ENCODE results near the gene ARSI. TPM values are rescaled to one million over a fixed set of nuclear protein-coding genes. Genes with fewer than 3 reads are reported as not detected.

ARSI gene
- total RNA-seq, 2 donors from 2014 or later: 2.4 to 2.7 TPM

DNA sequence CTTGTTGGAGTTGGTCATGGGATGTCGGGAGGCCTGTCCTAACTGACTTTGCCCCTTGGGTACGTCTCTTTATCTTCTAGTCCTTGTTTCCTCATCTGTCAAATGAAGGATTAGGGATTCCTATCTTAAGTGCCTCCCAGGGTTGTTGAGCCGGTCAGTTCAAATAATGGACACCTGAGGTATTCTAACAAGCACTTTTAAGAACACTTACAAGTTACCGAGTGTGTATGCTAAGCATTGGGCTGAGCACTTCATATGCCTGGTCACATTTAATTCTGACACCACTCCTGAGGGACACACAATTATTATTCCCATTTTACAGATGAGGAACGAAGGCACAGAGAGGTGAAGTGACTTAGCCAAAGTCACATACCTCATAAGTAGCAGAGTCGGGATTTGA, 50.2 kb downstream of the ARSI start:
- TF ChIP-seq, protein P1, sequence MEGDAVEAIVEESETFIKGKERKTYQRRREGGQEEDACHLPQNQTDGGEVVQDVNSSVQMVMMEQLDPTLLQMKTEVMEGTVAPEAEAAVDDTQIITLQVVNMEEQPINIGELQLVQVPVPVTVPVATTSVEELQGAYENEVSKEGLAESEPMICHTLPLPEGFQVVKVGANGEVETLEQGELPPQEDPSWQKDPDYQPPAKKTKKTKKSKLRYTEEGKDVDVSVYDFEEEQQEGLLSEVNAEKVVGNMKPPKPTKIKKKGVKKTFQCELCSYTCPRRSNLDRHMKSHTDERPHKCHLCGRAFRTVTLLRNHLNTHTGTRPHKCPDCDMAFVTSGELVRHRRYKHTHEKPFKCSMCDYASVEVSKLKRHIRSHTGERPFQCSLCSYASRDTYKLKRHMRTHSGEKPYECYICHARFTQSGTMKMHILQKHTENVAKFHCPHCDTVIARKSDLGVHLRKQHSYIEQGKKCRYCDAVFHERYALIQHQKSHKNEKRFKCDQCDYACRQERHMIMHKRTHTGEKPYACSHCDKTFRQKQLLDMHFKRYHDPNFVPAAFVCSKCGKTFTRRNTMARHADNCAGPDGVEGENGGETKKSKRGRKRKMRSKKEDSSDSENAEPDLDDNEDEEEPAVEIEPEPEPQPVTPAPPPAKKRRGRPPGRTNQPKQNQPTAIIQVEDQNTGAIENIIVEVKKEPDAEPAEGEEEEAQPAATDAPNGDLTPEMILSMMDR (conservative IDR thresholded peaks at IDR 0.05): no peak
- WGBS, 2 experiments (ENCODE audit: insufficient coverage in 1 of 2, insufficient read length in 1 of 2): 86 to 94% methylated on average over 6 of the region's 6 CpGs
- Mint-ChIP-seq H3K36me3 (ENCODE audit: low read depth) (no peaks in the 10 kb centered on the region), H3K4me3 (no peak overlapping the region), H3K9me3 (no peaks in the 10 kb centered on the region), H3K4me1 (peaks cover 11% of the 10 kb centered on the region), H3K27ac (no peak overlapping the region), H3K27me3 (ENCODE audit: insufficient read depth) (peaks cover 2% of the 10 kb centered on the region)
- Histone ChIP-seq H3K4me1 (ENCODE audit: control insufficient read depth, insufficient read depth, low read length) (peaks cover 16% of the 10 kb centered on the region), H3K9me3 (ENCODE audit: control insufficient read depth, low read length) (no peaks in the 10 kb centered on the region), H3K27me3 (ENCODE audit: control insufficient read depth, insufficient read depth, low read length, poor library complexity, severe bottlenecking) (no peaks in the 10 kb centered on the region), H3K27ac (ENCODE audit: low read depth, low read length) (no peak overlapping the region), H3K9ac (ENCODE audit: extremely low read depth, low read length, poor library complexity, severe bottlenecking) (no peak overlapping the region), H3K4me3 (ENCODE audit: low read length) (no peak overlapping the region), H3K36me3 (ENCODE audit: control insufficient read depth, insufficient read depth, low read length) (no peaks in the 10 kb centered on the region)
- DNase-seq: no peak

DNA sequence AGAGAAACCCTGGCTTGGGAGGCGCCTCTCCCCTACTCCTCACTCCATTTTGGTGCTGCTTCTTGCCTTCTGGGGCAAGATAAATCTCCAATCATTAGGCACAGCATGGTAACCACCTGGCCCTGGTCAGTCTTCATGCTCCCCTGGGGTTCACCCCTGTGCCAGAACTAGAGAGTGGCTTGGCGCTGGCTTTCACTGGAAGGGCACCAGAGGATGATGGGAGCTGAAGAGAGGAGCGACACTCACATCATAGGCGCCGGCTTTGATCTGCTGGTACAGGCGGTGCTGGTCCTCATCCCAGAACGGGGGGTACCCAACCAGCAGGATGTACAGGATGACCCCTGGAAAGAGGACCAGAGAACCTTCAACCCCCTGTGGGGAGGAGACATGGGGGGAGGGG, 51.2 kb downstream of the ARSI start:
- Mint-ChIP-seq H3K4me3 (no peak overlapping the region), H3K36me3 (ENCODE audit: low read depth) (no peaks in the 10 kb centered on the region), H3K27ac (no peak overlapping the region), H3K4me1 (peaks cover 11% of the 10 kb centered on the region), H3K9me3 (no peaks in the 10 kb centered on the region), H3K27me3 (ENCODE audit: insufficient read depth) (peaks cover 2% of the 10 kb centered on the region)
- WGBS, 2 experiments (ENCODE audit: insufficient coverage in 1 of 2, insufficient read length in 1 of 2): 96 to 100% methylated on average over 1 to 7 of the region's 7 CpGs
- Histone ChIP-seq H3K27ac (ENCODE audit: low read depth, low read length) (no peak overlapping the region), H3K27me3 (ENCODE audit: control insufficient read depth, insufficient read depth, low read length, poor library complexity, severe bottlenecking) (no peaks in the 10 kb centered on the region), H3K9ac (ENCODE audit: extremely low read depth, low read length, poor library complexity, severe bottlenecking) (no peak overlapping the region), H3K4me3 (ENCODE audit: low read length) (no peak overlapping the region), H3K9me3 (ENCODE audit: control insufficient read depth, low read length) (no peaks in the 10 kb centered on the region), H3K36me3 (ENCODE audit: control insufficient read depth, insufficient read depth, low read length) (no peaks in the 10 kb centered on the region), H3K4me1 (ENCODE audit: control insufficient read depth, insufficient read depth, low read length) (peaks cover 16% of the 10 kb centered on the region)
- TF ChIP-seq, protein P1 (conservative IDR thresholded peaks at IDR 0.05): no peak
- DNase-seq: no peak

DNA sequence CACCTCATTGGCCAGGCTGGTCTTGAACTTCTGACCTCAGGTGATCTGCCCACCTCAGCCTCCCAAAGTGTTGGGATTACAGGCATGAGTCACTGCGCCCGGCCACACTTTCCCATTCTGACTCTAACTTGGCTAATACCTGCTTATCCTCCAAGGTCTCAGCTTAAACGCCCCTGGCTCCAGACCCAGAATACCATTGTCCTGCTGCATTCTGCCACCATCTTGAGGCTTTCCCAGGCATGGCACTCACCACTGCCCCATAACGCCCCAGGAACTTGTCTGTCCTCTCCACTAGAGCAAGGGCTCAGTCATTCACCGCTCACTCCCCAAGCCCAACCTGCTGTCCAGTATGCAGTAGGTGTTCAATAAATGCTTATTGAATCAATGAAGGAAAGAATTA, 53.0 kb downstream of the ARSI start:
- 83 to 86% methylated on average over 5 of the region's 5 CpGs for WGBS, 2 experiments (ENCODE audit: insufficient coverage in 1 of 2, insufficient read length in 1 of 2)
- H3K36me3 ChIP-seq (ENCODE audit: control insufficient read depth, insufficient read depth, low read length): no peaks in the 10 kb centered on the region
- no peak overlapping the region for H3K4me3 ChIP-seq (ENCODE audit: low read length)
- H3K27ac ChIP-seq (ENCODE audit: low read depth, low read length): no peak overlapping the region
- no peak overlapping the region for H3K9ac ChIP-seq (ENCODE audit: extremely low read depth, low read length, poor library complexity, severe bottlenecking)
- H3K4me3 Mint-ChIP-seq: no peak overlapping the region
- no peaks in the 10 kb centered on the region for H3K9me3 ChIP-seq (ENCODE audit: control insufficient read depth, low read length)
- no peak for DNase-seq
- H3K27me3 ChIP-seq (ENCODE audit: control insufficient read depth, insufficient read depth, low read length, poor library complexity, severe bottlenecking): no peaks in the 10 kb centered on the region
- H3K9me3 Mint-ChIP-seq: no peaks in the 10 kb centered on the region
- H3K36me3 Mint-ChIP-seq (ENCODE audit: low read depth): no peaks in the 10 kb centered on the region
- no peak overlapping the region for H3K27ac Mint-ChIP-seq
- peaks cover 2% of the 10 kb centered on the region for H3K27me3 Mint-ChIP-seq (ENCODE audit: insufficient read depth)
- TF ChIP-seq, protein P1 (conservative IDR thresholded peaks at IDR 0.05): peak; percentile 53
- peaks cover 6% of the 10 kb centered on the region for H3K4me1 ChIP-seq (ENCODE audit: control insufficient read depth, insufficient read depth, low read length)
- H3K4me1 Mint-ChIP-seq: peaks cover under 1% of the 10 kb centered on the region

All from endodermal cell (in vitro differentiated cells).